Lung microvascular endothelial cell (primary cell): Measurements from ENCODE around the gene TOMM22. TPM values are rescaled to one million over a fixed set of nuclear protein-coding genes. Genes with fewer than 3 reads are reported as not detected.

Experiments used
- DNase-seq, 2 donors: peaks; one replicate each; pipeline versions ENCODE4 v3.0.0 to v3.0.0-alpha.2; 2010; ENCODE audit warnings: low read depth in 2 of 2
- total RNA-seq: library from RNA; depleted of rRNA; stranded (reverse); fragments of >200 nt; gene quantifications from 2 replicates; pipeline ENCODE4 v1.2.1, GENCODE V29; 2014

Gene TOMM22
- total RNA-seq, 1 donor from 2014 or later, result 74.8 TPM

GRCh38 chr22:38715176-38715764, 33.5 kb downstream of the TOMM22 start:
- DNase-seq, result no peak

GRCh38 chr22:38715852-38716251, 34.1 kb downstream of the TOMM22 start:
- DNase-seq, result no peak

- DNase-seq, result no peak
These were observed 34.5 kb downstream of the TOMM22 start for GRCh38 chr22:38716271-38716670.

GRCh38 chr22:38716826-38717225, 35.1 kb downstream of the TOMM22 start:
- DNase-seq, result no peak

- no peak for DNase-seq
These were observed 35.5 kb downstream of the TOMM22 start for GRCh38 chr22:38717244-38717643.

GRCh38 chr22:38718414-38718813, 36.7 kb downstream of the TOMM22 start:
- DNase-seq, result peak; percentile 74 to 85

- DNase-seq, result no peak
These were observed 37.4 kb downstream of the TOMM22 start for GRCh38 chr22:38719196-38719595.

GRCh38 chr22:38720350-38720749, 38.6 kb downstream of the TOMM22 start:
- DNase-seq, result no peak

- DNase-seq, result no peak
These were observed 39.8 kb downstream of the TOMM22 start for GRCh38 chr22:38721551-38721950.

GRCh38 chr22:38724176-38724575, 42.4 kb downstream of the TOMM22 start:
- no peak for DNase-seq

- peak; percentile 65 to 68 for DNase-seq
These were observed 43.3 kb downstream of the TOMM22 start for GRCh38 chr22:38724926-38725571.

GRCh38 chr22:38725900-38726655, 44.3 kb downstream of the TOMM22 start:
- no peak for DNase-seq

GRCh38 chr22:38727123-38727522, 45.4 kb downstream of the TOMM22 start:
- no peak for DNase-seq

- DNase-seq, result no peak
These were observed 46.0 kb downstream of the TOMM22 start for GRCh38 chr22:38727530-38728451.

GRCh38 chr22:38728871-38729796, 47.4 kb downstream of the TOMM22 start:
- DNase-seq, result peak in 1 of 2 donors; percentile 31

- DNase-seq, result no peak
These were observed 48.2 kb downstream of the TOMM22 start for GRCh38 chr22:38729946-38730345.

- no peak for DNase-seq
These were observed 48.7 kb downstream of the TOMM22 start for GRCh38 chr22:38730411-38730871.

GRCh38 chr22:38731703-38732161, 50.0 kb downstream of the TOMM22 start:
- no peak for DNase-seq

- DNase-seq, result no peak
These were observed 50.6 kb downstream of the TOMM22 start for GRCh38 chr22:38732251-38732815.

- DNase-seq, result peak; percentile 27 to 54
These were observed 51.6 kb downstream of the TOMM22 start for GRCh38 chr22:38733329-38733723.
